ENCODE data around the gene RERE.
"Not testable (repeated sequence)": the region's sequence is repeated elsewhere in the genome, so short reads cannot be mapped to it uniquely, and the experiment has no call there.

RERE gene

DNA sequence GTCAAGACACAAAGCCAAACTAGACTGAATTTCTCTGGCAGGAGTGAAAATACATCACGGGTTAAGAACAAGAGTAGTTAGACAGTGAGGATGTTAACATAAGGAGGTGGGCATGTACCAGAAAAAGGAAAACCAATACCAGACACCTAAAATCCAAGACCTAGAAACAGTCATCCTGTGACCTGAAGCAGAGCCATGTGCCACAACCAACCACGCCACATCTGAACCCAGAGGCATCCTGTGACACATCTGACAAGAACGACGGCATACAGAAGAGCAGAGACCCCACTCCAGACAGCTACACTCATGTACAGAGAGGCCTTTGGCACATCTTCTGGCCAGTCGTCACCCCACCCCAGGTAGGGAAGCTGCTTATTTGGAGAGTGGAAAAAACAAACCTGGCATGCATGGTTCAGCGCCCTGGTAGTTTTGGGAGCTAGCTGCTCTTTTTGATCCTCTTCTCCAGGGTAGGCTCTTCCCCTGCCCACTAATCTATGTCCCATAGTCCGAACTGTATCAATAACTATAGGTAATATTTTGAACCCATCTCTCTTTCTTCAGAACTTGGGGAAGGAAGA is 427.4 kb downstream of the RERE start:
- peak; percentile 58 for DNase-seq

DNA sequence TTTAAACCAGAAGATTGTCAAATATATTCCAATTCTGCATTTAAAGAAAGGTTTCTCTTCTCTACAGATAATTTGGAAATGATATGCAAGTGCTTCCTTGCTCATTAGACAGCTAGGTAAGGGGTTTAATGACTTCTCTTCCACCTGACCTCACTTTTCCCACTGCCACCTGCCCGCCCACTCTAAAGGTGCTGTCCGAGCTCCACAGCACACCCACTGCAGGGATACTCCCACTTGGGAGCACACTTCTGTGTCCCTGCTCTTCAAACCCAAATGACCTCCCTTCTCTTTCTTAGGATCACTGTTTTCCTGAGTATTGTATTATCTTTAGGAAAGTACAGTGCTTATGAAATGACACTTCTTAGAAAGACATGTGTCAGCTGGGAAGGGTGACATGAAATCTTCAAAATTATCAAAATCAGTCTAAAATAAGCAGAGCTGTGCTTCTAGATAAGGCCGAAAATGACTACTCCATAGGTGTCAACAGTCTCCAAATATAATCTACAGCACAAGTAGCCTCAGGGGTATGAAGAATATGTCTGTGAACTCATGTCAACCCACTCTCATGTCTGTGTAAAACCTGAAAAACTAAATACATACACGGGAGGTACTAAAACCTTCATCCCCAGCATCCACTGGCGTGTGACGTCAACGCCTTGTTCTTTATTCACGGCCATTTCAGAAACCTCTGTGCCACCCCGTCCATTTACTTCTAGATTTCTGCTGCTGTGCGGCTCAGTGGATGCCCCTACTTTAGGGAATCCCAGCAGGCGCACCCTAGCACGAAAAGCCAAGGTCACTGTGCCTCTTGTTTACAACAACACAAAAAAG is 428.5 kb downstream of the RERE start:
- no peak for DNase-seq

DNA sequence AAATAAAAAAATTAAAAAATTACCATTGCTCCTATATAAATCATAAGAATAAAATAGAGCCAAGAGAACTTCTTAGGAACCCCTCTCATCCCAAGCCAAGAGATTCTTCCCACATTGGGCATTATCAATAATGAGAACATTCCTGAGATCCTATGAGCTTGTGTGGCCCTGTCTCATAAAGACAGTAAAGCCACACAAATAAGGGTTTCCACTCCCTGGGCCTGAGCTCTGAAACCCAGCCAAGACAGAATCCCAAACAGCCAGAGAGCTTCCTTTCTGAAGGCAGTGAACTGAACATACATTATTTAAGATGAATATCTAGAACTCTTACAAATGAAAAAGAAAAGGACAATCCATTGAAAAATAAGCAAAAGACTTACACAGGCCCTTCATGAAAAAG is 431.2 kb downstream of the RERE start:
- no peak for DNase-seq

DNA sequence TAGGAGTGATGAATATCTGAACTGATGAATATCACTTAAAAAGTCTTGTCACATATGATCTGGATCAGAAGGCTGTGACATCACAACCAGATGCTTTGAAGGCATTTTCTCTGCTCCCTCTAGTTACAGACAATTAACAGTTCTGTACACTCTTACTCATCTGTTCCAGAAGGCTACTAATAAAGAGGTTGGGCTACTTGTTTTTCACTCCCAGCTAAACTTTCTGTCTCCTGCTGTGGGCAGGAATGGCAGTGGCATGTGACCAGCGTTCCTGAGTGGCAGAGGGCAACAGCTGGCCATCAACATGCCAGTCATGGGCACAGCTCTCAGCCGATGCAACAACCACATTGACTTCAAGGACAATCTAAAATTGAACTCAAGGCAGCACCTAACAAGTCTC is 432.9 kb downstream of the RERE start:
- DNase-seq, result no peak

DNA sequence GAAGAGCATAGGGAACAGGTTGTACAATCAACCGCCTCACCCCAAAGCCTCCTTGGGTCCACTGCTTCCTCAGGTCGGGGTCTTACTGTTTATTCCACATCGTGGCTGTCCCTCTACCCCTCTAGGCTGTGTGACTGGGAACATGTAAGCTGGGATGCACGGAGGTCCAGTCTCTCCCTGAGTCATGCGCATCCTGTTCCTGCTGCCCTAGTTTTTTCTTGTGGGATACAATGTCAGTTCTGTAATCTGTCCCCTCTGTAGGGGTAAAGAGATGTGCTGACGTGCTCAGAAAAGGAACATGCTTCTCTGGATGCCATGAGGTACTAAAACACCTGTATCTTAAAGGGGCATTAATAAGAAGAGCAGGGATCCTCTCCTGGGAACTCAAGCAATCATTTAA is 433.4 kb downstream of the RERE start:
- DNase-seq, result no peak

DNA sequence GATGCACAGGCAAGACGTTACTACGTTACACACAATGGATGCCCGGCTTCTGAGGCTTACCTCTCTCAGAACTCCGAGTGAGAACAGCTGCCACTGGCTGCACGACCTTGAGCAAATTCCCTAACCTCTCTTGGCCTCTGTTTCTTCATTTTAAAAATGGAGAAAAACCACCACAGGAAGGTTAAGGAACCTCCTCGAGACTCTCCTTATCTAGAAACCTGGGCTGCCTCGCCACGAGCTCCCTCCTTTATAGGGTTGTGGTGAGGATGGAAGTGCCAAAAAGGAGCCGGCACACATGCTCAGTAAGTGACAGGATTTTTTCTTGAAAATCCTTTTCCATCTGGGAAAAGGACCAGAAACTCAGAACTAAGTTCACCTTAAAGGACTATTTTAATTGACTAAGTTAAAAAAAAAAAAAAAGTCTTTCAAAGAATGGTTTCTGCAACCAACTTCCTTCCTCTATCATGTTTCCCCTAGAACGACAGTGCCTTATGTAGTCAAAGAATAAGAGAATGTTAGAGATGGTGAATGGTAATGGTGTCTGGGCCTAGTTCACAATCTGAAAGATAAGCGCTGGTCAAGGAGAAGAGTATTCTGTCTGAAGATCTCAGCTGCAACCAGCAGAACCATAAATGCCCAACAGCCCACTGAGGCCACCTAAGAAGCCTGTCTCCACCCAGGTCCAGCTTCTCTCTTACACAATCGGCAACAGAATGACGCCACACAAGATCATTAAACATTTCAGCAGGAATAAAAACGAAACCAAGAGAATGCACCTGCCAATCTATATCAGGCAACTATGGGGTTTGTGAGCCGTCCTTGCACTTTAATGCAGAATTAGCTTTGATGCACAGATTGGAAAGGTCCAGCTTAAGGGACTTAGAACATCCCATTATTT is 434.6 kb downstream of the RERE start:
- DNase-seq, result no peak

DNA sequence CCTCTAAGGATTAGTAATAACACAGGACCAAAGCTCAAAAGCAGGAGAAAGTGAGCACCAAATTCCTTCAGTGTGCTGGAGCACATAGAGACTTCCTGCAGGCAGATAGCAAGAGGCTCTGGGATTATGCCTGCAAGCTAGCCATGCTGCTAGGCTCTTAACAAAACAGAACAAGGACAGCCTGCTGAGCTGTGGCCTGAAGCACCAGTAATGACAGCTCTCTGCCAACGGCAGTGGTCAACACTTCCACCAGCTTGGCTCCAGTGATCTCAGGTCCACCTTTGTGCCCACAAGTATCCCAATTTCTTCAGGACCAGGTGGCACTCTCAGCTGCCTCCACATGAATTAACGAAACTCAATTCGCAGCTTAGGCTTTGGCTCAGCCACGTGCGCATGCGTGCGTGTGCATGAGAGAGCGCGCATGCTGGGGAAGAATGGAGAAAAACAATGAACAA is 435.4 kb downstream of the RERE start:
- no peak for DNase-seq

DNA sequence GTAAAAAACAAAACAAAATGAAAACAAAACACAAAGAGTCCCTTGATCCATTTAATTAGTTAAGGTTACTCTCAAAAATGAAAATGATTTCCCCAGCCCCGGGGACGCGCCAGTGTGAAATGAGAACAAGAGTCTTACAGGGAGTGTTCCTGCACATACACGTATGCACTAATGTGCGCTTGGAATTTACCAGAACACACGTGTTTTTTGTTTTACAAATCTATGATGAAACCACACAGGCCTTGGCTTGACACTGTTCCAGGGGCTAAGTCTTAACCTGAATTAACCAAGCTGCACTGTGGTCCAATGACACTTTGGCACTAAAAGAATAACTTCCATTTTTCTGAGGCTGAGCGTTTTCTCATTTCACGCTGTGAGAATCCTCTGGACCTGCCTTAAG is 435.8 kb downstream of the RERE start:
- no peak for DNase-seq

DNA sequence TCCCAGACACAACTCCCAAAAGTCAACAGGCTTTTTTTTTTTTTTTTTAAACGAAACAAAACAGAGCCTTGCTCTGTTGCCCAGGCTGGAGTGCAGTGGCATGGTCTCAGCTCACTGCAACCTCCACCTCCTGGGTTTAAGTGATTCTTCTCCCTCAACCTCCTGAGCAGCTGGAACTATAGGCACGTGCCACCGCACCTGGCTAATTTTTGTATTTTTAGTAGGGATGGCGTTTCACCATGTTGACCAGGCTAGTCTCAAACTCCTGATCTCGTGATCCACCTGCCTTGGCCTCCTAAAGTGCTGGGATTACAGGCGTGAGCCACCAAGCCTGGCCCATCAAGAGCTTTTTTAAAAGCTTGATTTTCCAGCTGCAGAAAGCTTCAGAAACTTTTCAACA is 437.1 kb downstream of the RERE start:
- not testable (repeated sequence) for DNase-seq

DNA sequence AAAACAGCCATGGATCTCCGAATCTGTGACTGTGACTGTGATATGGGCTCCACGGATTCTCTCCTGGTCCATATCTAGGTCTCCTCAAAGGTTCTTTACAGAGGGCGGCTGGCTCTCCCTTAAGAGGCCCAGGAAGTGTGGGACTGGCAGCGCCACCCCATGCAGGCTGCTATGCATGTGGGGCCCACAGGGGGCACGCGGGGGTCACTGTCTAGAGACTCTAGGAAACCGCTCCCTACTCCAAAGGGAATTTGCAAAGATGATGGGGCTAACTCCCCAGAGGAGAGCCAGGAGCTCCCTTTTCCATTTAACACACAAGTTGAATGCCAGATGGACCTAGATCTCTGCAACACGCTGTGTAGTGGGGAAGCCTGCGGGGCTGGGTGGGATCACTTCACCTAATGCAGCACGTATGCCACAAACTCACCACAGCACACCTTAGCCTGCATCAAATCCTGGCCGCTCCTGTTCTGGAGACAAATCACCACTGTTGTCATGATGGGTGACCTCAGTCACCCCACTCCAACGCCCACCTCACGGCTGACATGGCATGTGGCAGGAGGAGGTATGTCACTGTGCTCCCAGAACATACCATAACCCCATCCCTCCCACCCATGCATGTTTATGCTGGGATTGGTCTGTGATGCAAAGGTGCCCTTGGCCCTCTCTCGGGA is 437.8 kb downstream of the RERE start:
- DNase-seq, result no peak

DNA sequence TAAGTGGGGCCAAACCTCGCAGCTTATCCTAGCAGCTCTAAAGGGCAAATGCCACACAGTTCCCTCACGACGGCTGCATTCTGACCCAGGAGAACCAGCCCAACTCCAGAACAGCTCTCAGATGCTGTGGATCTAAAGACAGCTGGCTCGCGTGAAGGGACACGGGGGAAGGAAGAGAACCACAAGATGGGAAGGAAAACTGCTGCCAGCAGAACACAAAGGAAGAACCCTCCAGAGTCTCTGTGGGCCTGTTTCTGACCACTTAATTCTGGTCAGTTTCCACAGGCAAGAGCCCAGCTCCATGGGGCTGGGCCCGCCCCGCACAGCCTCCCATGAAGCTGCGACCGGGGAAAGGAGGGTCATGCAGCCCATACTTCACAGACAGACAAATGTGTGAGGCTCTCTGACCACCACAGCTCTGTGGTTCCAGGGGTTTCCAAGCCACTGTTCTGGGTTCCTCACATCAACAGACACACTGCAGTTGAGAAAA is 438.4 kb downstream of the RERE start:
- no peak for DNase-seq

DNA sequence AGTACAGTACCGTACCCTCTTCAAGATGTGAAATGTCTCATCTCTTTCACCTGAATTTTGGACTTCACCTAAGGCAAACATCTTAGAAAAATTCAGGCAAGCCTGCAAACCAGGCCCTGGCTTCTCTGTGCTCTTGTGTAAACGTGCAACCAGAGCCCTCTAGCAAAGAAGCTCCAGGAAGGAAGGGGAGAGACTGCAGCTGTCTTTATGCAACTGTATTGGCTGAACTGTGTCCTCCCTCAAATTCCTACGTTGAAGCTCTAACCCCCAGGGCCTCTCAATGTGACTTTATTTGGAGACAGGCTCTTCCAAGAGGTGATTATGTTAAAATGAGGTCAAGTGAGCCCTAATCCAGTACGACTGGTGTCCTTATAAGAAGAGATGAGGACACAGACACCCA is 439.3 kb downstream of the RERE start:
- no peak for DNase-seq

DNA sequence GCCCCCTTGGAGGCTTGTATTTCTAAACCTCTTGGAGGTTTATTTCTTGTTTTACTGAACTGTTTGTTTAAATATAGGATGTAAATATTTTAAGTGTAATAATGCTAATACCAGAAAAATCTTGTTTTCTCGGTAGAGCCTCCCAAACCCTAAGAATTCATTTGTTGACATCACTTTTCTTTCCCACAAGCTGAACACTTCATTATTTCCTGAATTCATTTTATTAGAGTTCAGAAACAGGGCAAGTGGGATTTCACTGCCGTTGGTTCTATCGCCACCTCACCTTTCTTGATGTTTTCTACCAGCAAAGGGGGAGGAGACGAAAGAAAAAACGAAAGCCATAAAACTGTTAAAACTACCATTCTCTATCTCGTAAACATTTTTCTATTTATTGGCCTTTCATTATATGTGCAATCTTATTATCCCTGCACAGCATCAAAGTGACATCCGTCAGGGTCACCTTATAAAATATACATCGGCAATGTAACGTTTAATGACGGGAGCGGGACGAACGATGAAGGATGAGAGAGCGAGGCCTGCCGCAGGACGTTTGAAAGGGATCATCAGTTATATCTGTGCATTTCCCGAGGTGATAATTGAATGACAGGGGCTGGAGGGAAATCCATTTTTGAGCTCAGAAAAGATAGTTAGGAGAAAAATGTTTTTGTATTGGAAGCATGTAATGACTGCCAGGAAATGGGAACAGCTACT is 440.0 kb downstream of the RERE start:
- no peak for DNase-seq

DNA sequence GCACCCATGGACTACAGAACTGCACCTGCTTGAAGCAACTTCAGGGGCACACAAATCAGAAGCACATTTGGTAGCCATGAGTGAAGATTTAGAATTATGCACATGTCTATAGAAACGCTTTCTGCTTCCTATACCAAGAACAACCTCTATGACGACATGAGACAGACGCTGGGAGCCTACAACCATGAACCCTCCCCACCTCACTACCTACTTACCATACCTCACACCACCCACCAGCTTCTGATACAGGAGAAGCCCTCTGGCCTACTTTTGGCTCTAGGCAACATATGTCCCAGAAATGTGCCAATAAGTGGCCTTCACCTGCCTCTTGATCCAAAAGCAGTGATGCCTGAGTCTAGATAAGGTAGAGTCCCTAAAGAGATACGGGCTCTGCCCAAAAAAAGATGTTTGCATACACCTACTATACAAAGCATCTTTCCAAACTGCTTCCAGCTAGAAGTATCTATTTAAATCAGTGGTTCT is 441.0 kb downstream of the RERE start:
- no peak for DNase-seq

DNA sequence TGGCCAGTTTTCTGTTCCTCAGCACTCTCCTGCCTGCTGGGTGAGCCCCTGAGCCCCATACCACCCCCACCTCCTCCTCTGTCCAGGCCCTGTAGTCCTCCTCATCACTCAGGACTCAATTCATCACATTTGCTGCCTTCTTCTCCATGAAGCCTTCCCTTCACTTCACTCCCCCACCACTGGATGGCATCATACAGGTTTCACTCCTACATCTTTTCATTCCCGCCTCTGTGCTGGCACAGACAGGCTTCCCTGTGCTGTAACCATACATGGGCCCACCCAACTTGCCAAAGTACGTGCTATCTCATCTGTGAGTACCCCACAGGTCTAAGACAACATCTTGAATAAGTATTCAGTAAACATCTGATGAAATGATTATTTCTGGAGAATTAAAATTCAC is 442.6 kb downstream of the RERE start:
- no peak for DNase-seq

DNA sequence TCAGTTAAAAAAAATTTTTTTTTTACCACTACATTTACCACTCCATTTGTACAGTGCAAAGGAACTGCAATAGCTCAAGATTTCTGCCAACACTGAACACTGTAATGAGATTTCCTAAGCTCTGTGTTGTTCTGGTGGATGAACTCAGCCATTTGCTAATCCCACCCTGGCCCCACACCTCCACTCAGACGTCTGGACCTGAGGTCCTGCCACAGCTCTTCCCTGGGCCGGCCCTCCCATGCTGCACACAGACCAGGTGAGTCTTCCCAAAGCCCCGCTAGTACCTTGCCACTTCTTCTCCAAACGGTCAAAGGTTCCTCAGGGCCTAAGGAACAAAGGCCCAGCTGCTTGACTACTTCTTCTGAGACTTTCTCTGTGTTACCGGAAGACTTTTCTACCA is 443.1 kb downstream of the RERE start:
- no peak for DNase-seq

DNA sequence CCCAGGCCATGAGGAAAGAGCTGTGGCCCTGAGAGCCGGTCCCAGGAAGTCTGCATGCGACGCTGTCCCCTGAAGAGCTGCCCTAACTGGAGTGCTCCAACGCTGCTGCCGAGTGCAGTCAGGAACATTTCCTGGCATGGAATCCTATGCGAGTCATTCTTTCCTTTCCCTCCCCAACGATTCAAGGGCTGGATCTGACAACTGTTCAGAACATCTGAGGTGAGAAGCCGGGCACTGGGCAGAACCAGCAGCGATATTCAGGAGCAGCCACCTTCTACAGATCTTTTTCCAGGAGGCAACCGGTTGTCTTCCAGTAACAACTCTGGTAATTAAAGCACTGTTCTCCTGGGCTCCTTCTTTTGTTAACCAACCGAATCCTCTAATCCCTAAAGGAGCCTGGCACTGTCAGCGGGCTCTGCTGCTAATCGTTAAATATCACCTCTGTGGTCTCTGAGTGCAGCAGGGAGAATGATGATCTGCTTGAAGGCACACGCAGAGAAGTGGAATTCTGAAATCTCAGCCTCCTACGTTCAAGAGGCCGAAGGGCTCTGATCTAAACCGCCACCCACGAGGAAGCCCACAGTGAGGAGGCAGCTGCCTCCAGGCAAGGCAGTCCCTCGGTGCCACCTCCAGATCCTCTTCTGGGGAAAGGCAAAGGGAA is 443.7 kb downstream of the RERE start:
- DNase-seq, result no peak

DNA sequence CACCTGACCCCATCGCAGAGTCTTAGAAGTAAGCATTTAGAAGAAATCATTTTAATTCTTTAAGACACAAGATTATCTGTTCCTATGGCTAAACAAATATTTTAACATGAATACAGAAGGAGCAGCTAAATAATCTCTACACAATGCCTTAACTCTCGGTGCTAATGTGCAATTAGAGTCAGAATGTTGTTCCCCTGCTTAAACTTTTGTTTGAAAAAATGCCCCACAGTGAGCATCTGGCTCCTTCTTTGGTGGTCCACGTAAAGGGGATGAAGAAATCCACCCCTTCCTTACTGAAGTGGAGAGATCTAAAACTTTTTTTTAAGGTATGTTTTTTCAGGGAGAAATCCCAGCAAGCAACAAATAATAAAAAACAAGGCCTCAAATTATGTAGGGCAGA is 444.3 kb downstream of the RERE start:
- DNase-seq, result no peak

DNA sequence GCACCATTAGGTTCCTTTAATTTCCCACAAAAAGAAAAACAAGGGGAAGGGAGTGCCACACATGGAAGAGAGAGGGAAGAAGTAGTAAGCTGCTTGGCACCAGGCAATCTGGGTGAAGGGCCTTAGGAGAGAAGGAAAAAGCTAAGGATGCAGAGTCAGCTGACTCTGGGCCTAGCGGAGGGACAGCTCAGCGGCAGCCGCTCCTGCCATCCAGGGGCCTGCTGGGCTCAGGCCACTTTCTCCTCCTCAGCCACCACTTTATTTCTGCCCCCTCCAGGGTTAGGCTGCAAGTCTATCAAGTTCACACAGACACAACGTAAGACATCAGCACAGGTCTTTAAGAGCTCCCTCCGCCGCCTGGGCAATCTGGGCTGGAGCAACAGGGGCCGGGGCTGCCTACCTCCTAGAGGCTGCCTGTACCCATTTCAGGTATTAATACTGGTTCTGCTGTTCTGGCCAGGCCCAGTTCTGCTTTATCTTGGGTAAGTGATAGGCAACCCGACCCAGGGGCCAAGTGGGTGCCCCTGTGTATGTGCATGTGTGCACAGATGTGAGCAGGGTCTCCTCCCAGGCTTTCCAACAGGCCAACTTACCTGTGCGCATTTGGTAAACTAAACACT is 446.0 kb downstream of the RERE start:
- DNase-seq, result no peak

DNA sequence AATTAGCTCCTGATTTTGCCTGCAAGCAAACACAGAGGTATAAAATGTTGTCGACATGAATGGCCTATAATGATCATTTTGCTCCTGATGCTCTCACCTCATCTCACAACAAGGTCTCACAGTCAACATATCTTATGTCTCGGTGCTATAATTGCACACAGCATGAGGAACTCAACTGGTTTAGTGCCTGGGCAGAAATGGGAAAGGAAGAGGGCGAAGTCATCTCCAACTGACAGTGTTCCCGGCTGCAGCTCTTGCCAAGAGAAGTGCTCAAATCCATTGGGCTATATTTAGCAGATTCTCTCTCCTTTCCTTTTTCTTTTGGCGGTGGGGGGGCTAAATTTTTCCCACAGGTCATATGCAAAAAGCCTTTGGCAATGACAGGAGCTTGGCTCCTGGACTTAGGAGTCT is 446.5 kb downstream of the RERE start:
- no peak for DNase-seq

Data from stimulated activated CD4-positive, alpha-beta T cell treated with anti-CD3 and anti-CD28 coated beads, Interleukin-1b, Interleukin-23, amount 100 ng/mL, for 48 hours (primary cell).